Nephron progenitor cell (in vitro differentiated cells): ENCODE results near the gene SFXN5.
"Not testable (repeated sequence)": the region's sequence is repeated elsewhere in the genome, so short reads cannot be mapped to it uniquely, and the experiment has no call there.

ENCODE experiments used
- DNase-seq: peaks from one replicate; pipeline ENCODE4 v3.0.0; 2021
- H3K27ac Mint-ChIP-seq: 2 replicates; pipeline ENCODE4 v1.8.0; 2021; ENCODE audit warnings: mild to moderate bottlenecking, moderate library complexity, mixed read lengths
- H3K27me3 Mint-ChIP-seq: 2 replicates; pipeline ENCODE4 v1.8.0; 2021; ENCODE audit warnings: mild to moderate bottlenecking, low read depth, mixed read lengths; ENCODE audit not compliant: poor library complexity
- H3K36me3 Mint-ChIP-seq: 2 replicates; pipeline ENCODE4 v1.8.0; 2021; ENCODE audit warnings: low read depth, mixed read lengths
- H3K4me1 Mint-ChIP-seq: 2 replicates; pipeline ENCODE4 v1.8.0; 2021; ENCODE audit warnings: mixed read lengths
- H3K4me3 Mint-ChIP-seq: 2 replicates; pipeline ENCODE4 v1.8.0; 2021; ENCODE audit warnings: mild to moderate bottlenecking, moderate library complexity, mixed read lengths
- H3K9me3 Mint-ChIP-seq: 2 replicates; pipeline ENCODE4 v1.8.0; 2021; ENCODE audit warnings: mild to moderate bottlenecking, moderate library complexity, mixed read lengths
- TF ChIP-seq, protein P1 (sequence below): fragments of 200-600 bp; sonication (generic); IDR thresholded peaks from 2 replicates; pipeline ENCODE4 v1.5.0; 2021; ENCODE audit warnings: antibody characterized with exemption

Gene SFXN5

DNA sequence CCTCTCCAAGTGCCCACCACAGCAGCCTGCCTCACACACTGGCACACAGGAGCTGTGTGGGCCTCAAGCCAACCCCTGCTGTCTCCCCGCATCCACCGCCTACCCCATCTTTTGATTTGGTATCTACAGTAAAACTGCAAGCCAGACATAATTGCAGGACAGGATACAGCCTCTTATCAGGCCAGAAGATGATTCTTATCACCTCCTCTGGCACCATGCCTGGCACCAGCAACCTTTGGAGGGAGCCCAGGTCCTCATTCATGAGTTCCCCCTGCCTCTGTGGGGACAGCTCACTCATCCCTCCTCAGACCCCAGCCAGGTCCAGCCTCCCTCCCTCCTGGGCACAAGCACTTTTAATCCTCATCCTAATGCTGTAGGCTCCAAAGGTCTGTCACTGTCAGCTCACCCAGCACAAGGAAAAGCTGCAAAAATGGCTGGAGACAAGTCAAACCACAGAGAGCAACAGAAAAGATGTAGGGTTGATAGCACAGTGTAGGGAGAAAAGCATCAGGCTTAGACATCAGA lies 31.6 kb upstream of the SFXN5 start:
- Mint-ChIP-seq H3K9me3 (no peaks in the 10 kb centered on the region), H3K4me1 (peaks cover 9% of the 10 kb centered on the region), H3K27ac (no peak overlapping the region), H3K27me3 (peaks cover 5% of the 10 kb centered on the region), H3K36me3 (no peaks in the 10 kb centered on the region), H3K4me3 (no peak overlapping the region)
- TF ChIP-seq, protein P1, sequence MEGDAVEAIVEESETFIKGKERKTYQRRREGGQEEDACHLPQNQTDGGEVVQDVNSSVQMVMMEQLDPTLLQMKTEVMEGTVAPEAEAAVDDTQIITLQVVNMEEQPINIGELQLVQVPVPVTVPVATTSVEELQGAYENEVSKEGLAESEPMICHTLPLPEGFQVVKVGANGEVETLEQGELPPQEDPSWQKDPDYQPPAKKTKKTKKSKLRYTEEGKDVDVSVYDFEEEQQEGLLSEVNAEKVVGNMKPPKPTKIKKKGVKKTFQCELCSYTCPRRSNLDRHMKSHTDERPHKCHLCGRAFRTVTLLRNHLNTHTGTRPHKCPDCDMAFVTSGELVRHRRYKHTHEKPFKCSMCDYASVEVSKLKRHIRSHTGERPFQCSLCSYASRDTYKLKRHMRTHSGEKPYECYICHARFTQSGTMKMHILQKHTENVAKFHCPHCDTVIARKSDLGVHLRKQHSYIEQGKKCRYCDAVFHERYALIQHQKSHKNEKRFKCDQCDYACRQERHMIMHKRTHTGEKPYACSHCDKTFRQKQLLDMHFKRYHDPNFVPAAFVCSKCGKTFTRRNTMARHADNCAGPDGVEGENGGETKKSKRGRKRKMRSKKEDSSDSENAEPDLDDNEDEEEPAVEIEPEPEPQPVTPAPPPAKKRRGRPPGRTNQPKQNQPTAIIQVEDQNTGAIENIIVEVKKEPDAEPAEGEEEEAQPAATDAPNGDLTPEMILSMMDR: no peak
- no peak for DNase-seq

DNA sequence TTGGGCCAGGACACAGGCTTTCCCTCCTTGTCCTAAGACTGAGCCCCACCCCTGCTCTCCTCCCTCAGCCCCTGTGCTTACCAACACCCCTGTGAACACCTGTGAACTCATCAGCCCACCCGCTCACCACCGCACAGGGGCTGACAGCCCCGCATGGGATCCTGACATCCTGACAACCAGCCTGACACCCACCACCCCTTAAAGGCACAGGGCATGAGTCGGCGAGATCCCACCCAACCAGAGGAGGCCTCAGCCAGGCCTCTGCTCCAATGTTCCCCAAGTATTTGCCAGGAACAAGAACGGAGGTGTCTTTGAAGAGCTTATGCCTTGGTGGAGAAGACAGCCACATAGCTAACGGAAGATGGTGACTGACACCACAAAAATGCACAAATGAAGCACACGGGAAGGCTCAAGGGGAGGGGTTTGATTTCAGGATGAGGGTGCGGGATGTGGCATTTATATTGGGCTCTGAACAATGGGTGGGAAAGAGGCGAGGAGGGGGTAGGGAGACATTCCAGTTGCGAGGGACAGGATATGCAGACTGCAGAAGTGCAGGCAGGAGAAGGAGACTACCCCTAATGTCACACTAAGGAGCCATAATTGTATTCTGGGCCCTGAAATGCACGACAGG lies 30.2 kb upstream of the SFXN5 start:
- DNase-seq: no peak
- H3K36me3 Mint-ChIP-seq: no peaks in the 10 kb centered on the region
- peak overlapping the region; percentile 87 for H3K27ac Mint-ChIP-seq
- H3K4me1 Mint-ChIP-seq: peaks cover 6% of the 10 kb centered on the region
- H3K27me3 Mint-ChIP-seq: peaks cover 5% of the 10 kb centered on the region
- H3K9me3 Mint-ChIP-seq: no peaks in the 10 kb centered on the region
- TF ChIP-seq, protein P1: no peak
- no peak overlapping the region for H3K4me3 Mint-ChIP-seq

DNA sequence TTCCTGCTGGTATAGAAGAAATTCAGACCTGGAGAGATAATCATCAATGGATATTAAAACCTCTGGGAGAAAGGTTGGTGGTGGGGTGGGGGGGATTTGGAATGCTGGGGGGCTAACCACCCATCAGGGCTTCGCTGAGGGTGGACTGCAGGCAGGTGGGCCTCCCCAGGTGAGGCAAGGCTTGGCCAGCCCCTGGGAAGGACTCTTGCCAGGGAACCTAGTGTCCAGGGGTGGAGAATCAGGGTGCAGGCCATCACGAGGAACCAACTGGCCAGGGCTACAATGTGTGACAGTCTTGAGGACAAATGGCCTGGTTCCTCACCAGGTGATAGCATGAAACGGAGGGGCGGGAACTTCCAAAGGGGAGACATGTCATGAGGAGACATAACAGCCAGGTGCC lies 29.4 kb upstream of the SFXN5 start:
- Mint-ChIP-seq H3K27ac (no peak overlapping the region), H3K4me1 (peaks cover 6% of the 10 kb centered on the region)
- TF ChIP-seq, protein P1: no peak

DNA sequence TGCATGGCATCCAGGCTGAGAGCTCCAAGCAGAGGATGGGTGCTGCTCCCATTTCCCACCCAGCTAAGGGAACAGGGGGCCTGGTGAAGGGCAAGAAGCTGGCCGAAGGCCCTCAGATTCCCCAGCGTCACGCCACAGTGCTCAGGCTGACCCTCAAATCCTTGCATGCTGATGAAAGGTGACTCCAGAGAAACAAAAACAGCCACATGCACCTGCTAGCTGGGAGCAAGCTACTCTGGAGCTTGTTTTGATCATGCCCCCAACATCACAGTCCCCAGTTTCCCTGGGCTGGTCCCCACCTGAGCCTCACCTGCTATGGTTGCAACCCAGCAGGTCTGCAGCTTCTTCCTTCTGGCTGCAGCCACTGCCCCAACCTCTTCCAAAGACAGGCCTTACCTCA lies 28.0 kb upstream of the SFXN5 start:
- DNase-seq: no peak
- H3K27ac Mint-ChIP-seq: no peak overlapping the region
- TF ChIP-seq, protein P1: no peak

More for the DNA sequence above, 29.4 kb upstream of the SFXN5 start:
- no peaks in the 10 kb centered on the region for H3K9me3 Mint-ChIP-seq
- no peak overlapping the region for H3K4me3 Mint-ChIP-seq
- peaks cover 5% of the 10 kb centered on the region for H3K27me3 Mint-ChIP-seq
- DNase-seq: no peak
- H3K36me3 Mint-ChIP-seq: no peaks in the 10 kb centered on the region

DNA sequence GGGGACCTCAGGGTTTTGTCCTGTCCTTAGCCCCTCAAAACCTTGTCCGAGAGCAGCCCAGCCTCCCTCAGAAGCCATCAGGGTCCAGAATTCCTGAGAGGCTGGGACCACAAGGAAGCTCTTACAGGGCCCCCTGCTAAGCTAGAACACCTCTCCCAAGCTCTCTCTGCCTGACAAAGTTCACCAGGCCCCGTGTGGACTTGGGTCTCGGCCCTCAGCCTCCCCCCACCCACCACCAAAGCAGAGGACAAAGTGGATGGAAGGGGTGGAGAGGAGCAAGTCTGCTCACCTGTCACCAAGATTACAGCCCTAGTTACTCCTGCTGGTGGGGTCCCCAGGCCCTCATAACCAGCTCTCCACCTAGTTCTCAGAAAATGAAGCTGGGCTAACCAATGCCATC lies 24.4 kb upstream of the SFXN5 start:
- H3K27ac Mint-ChIP-seq: no peak overlapping the region
- H3K9me3 Mint-ChIP-seq: no peaks in the 10 kb centered on the region
- H3K4me1 Mint-ChIP-seq: peaks cover 34% of the 10 kb centered on the region
- peaks cover 4% of the 10 kb centered on the region for H3K27me3 Mint-ChIP-seq
- TF ChIP-seq, protein P1: no peak
- H3K36me3 Mint-ChIP-seq: no peaks in the 10 kb centered on the region
- H3K4me3 Mint-ChIP-seq: no peak overlapping the region
- DNase-seq: no peak

More for the DNA sequence above, 28.0 kb upstream of the SFXN5 start:
- Mint-ChIP-seq H3K9me3 (no peaks in the 10 kb centered on the region), H3K4me3 (no peak overlapping the region), H3K27me3 (peaks cover 5% of the 10 kb centered on the region), H3K4me1 (peaks cover 6% of the 10 kb centered on the region), H3K36me3 (no peaks in the 10 kb centered on the region)

DNA sequence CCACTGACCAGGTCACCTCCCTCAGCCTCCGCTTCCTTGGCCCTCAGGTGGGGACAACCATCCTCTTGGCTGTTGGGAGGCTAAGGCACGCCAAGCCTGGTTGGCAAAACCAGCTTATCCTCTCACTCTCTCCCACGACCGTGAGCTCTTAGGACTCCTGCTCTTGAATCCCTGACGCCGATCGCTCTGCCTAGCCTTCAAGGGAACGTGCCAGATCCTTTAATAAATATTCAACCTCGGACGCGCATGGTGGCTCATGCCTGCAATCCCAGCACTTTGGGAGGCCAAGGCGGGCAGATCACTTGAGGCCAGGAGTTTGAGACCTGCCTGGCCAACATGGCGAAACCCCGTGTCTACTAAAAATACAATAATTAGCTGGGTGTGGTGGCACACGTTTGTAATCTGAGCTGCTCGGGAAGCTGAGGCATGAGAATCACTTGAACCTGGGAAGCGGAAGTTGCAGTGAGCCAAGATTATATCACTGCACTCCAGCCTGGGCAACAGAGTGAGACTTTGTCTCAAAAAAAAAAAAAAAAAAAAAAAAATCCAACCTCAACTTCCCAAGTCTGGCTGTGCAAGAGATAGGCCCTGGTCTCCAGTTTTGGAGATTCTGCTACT lies 22.2 kb upstream of the SFXN5 start:
- peak overlapping the region; percentile 16 for H3K4me3 Mint-ChIP-seq
- not testable (repeated sequence) for H3K9me3 Mint-ChIP-seq, H3K27me3 Mint-ChIP-seq, H3K36me3 Mint-ChIP-seq, DNase-seq
- H3K27ac Mint-ChIP-seq: peak overlapping the region; percentile 95
- peaks cover 44% of the 10 kb centered on the region for H3K4me1 Mint-ChIP-seq
